Activated naive CD4-positive, alpha-beta T cell treated with Interleukin-2 at 50 U/mL for 16 hours (primary cell): ENCODE measurements around the gene NUP214.
"Not testable (repeated sequence)": the region's sequence is repeated elsewhere in the genome, so short reads cannot be mapped to it uniquely, and the experiment has no call there.

ENCODE experiments used
- DNase-seq: peaks from one replicate; pipeline ENCODE4 v3.0.0-alpha.2; 2020

The NUP214 gene

GRCh38 chr9:131117762-131118145 is 7.6 kb upstream of the NUP214 start:
- DNase-seq: no peak

DNA sequence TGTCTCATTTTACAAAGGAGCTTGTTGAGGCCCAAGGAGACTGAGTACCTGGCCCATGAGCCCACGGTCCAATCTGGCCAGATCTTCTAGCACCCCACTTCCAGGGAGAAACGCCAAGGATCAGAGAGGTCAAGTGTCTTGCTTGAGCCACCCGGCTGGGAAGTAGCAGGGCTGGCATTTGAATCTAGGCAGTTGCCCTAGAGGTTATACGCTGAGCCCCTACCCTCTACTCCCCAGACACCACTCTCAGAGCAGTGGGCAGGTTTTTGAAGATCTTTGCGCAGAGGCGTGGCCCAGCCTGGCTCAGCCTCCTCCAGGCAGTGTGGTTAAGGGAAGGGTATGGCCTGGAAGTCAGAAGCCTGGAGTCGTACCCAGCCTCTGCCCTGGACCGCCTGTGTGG is 5.8 kb upstream of the NUP214 start:
- no peak for DNase-seq

DNA sequence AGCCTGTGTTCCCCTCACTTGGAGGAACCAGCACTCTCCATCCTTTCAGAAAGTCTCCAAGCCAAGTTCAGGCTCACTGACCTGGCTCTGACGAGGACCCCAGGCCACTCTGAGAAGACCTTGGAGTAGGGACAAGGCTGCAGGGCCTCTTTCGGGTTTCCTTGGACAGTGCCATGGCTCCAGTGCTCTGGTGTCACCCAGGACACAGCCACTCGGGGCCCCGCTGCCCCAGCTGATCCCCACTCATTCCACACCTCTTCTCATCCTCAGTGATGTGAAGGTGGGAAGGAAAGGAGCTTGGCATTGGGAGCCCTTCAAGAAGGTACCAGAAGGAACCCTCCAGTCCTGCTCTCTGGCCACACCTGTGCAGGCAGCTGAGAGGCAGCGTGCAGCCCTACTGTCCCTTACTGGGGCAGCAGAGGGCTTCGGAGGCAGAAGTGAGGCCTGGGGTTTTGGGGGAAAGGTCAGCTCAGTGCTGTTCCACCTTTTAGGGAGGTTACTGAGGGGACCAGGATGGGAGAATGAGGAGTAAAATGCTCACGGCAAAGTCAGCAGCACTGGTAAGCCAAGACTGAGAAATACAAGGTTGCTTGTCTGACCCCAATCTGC is 4.7 kb upstream of the NUP214 start:
- no peak for DNase-seq

- no peak for DNase-seq
Observed at GRCh38 chr9:131121346-131121745, 4.0 kb upstream of the NUP214 start.

DNA sequence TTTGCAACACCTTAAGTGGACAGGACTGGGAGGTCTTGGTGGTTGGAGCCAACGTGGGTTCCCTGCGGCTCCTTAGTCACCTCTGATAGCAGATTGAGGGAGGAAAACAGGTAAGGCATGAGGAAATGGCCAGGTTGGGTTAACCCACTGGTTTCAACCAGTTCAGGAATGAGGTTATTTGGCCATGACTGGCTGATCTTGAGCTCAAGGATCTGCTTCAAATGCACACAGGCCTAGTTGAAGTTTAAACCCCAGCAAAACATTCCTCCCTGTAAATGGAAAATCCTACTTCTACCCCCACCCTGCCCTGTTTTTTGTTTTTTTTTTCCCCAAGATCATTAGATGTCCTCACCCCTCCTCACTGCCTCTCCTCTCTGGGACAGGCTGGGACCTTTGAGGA is 3.2 kb upstream of the NUP214 start:
- DNase-seq: no peak

DNA sequence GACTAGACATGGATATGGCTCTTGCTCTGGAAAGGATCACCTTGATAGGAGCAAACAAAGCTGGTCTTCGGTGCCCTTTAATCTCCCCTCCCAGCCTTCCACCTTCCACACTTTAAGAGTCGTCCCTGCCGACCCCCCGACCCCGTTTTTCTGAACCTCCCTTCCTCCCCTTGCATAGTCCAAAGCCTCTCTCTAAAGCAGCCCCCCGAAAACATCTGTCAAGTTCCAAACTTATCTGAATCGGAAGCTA is 423 bp upstream of the NUP214 start:
- DNase-seq: no peak

GRCh38 chr9:131126059-131126426 is 657 bp downstream of the NUP214 start:
- no peak for DNase-seq

- no peak for DNase-seq
Observed at GRCh38 chr9:131129183-131129582, 3.8 kb downstream of the NUP214 start.

DNA sequence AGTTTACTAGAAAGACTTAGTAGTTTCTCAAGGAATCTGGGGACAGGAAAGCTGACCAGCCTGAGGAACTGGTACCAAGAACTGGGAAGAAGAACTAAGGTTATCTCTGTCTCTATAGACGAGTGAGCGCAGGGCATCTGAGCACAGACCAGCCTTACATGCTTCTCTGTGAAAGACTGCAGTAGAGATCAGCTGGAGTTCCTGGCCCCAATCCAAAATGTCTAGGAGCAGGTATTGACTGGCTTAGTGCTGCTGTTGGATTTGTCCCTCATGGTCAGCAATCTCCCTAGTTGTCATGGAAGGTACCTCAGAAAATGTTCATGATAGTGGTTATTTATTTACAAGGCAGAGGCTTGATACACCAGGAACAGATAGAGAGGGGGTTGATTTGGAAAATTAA is 13.3 kb downstream of the NUP214 start:
- DNase-seq: no peak

GRCh38 chr9:131140112-131140511 is 14.7 kb downstream of the NUP214 start:
- no peak for DNase-seq

GRCh38 chr9:131140550-131140949 is 15.2 kb downstream of the NUP214 start:
- no peak for DNase-seq

DNA sequence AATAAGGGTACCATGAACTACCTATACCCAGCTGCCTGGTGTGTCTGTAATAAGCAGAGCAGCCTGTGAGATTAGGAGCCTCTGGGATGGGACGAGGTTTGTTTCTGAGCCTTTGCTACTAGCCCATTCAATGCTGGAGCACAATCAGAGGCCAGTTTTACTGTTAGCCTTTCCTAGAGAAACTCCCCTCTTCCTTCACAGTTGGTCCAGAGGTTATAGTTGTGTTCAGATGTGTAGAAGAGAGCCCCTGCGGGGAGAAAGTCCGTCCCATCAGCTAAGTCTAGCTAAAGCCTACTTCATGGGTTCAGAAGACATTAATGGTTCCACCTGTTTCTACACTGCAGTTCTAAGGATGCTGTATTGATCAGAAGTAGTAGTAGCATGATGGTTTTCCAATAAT is 16.8 kb downstream of the NUP214 start:
- DNase-seq: no peak

- DNase-seq: no peak
Observed at GRCh38 chr9:131144201-131144600, 18.8 kb downstream of the NUP214 start.

DNA sequence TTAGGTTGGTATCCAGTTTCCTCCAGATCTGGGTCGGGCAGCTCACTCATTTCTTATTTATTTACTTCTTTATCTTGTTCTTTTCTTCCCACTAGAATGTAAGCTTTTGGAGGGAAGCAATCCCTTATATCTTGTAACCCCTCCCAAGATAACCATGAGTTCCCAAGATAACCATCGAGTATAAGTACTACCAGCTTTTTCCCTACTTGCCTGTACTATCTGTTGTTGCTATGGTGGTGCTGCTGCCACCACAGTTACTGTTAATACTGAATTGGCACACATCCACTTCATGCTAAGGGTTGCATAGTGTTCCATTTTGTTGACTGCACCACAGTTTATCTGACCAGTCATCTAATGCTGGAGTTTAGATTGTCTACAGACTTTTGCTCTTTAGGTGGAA is 19.9 kb downstream of the NUP214 start:
- no peak for DNase-seq

DNA sequence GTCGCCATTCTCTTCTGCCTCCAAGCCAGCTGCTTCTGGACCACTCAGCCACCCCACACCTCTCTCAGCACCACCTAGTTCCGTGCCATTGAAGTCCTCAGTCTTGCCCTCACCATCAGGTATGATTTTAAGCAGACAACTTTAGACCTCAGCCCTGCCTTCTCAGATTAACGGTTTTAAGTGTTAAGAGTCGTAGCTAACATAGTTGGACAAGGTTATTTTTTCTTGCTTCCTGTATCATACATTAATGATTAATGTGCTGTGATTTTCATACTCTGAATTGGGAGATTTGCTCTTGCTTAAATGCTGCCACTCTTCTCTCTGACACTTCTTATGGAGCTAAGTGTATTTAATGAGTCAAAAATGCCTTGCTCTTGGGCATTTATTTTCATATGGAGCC is 20.8 kb downstream of the NUP214 start:
- DNase-seq: no peak

DNA sequence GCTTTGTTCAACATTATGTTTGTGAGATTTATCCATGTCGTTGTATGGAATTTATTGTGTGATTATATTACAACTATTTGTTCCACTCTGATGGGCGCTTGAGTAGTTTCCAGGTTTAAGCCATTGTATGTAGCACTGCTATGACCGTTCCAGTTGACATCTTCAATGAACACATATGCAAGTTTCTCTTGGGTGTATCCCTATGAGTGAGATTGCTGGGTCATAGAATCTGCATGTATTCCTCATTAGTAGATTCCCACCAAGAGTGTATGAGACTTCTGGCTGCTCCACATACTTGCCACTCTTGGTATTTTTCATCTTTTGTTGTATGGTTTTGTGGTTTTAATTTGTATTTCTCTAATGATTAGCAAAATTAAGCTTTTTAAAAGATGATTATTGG is 22.9 kb downstream of the NUP214 start:
- no peak for DNase-seq

GRCh38 chr9:131148966-131149687 is 23.7 kb downstream of the NUP214 start:
- no peak for DNase-seq

DNA sequence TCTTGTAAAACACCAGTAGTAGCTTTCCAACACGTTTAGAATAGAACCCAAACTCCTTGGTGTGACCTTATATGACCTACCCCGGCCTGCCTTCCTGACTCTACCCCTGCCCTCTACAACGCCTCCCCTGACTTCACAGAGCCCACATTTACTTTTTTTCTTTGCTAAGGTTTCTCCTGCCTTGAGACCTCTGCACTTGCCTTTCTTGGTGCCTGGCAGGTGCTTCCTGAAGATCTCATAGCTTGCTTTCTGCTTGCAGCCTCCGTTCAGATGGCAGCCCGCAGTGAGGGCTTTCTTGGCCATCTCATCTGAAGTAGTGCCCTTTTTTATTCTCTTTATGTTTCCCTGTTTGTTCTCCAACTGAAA is 24.3 kb downstream of the NUP214 start:
- no peak for DNase-seq

DNA sequence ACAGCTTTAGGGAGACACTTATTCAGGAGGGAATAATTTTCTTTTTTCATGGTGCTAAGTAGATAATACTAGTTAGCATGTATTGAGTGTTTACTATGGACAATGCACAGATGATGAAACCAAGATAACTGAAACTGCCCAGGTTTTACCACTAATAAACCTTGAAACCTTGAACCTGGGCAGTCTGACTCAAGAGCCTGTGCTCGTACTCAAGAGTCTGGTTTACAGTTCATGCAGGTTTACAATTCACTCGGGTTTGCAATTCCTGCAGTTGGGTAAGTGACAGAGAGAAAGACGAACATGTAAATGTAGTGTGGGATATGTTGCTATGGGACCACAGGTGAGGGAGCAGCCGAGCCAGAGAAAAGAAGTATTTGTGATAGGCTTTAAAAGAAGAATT is 28.2 kb downstream of the NUP214 start:
- DNase-seq: no peak

DNA sequence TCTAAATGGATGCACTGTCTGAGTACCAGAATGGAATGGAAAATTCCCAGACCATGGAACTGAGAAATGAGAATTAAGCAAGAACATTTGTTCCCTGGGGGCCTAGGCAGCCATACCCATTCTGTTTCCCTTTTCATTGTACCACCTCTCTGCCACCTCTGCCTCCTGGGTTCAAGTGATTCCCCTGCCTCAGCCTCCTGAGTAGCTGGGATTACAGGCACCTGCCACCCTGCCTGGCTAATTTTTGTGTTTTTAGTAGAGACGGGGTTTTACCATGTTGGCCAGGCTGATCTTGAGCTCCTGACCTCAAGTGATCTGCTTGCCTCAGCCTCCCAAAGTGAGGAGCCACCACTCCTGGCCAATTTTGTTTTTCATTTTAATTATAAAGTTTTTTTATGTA is 33.3 kb downstream of the NUP214 start:
- DNase-seq: not testable (repeated sequence)

GRCh38 chr9:131160416-131161112 is 35.2 kb downstream of the NUP214 start:
- DNase-seq: no peak

- no peak for DNase-seq
Observed at GRCh38 chr9:131161585-131161984, 36.2 kb downstream of the NUP214 start.

DNA sequence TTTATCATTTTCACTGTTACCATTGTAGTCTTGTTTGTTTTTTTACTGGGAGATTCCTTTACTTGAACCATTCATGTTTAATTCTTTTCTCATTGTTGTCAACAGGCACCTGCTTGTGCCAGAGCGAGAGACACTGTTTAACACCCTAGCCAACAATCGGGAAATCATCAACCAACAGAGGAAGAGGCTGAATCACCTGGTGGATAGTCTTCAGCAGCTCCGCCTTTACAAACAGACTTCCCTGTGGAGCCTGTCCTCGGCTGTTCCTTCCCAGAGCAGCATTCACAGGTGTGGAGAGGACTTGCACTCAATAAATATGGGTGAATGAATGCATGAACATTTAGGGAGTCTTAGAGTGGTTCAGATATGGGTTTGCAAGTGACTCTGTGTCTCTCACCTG is 37.5 kb downstream of the NUP214 start:
- no peak for DNase-seq

GRCh38 chr9:131165523-131165922 is 40.1 kb downstream of the NUP214 start:
- DNase-seq: no peak

DNA sequence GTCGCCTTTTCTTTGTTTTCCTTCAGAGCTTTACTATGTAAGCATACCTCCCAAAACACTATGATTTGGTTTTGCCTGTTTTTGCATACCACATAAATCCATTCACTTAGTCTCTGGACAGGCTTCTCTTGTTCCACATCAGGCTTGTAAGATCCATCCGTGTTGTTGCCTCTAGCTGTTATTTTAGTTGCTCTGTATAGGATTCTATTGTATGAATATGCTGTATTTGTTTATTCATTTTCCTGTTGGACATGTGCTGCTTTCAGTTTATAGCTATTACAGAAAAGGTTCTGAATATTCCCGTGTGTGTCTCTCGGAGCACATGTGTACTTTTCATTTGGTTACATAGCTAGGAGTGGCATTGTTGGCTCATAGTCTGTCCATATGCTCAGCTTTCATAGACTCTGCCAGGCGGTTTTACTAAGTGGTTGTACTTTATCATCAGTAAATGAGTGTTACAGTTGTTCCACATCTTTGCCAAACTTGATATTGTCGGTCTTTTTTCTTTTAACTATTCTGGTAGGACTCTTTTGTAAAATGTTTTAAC is 41.8 kb downstream of the NUP214 start:
- DNase-seq: no peak
